Suppressor macrophage (primary cell): ENCODE results near the gene GRN.
"Not testable (repeated sequence)": the region's sequence is repeated elsewhere in the genome, so short reads cannot be mapped to it uniquely, and the experiment has no call there.

ENCODE experiments used
- DNase-seq, 4 experiments: peaks; one replicate each; pipeline ENCODE4 v3.0.0-alpha.2; 2020 to 2022

Gene GRN

DNA sequence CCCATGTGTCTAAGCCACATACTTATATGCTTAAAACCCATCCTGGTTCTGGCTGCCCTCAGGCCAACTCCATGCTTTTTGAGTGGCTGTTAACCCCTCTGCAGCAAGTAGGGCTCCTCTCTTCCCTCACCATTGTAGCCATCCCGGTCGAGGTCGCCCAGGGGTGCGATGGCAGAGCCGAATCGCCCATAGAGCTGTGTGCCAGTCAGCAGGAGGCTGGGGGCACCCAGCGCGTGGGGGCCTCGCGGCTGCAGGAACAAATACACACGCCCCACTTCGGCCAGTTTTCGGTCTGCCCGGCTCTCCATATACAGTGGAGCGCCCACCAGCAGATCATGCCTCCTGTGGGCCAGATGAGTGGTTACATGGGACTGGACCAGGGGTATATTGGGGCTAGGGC is 38.3 kb downstream of the GRN start:
- no peak for DNase-seq

DNA sequence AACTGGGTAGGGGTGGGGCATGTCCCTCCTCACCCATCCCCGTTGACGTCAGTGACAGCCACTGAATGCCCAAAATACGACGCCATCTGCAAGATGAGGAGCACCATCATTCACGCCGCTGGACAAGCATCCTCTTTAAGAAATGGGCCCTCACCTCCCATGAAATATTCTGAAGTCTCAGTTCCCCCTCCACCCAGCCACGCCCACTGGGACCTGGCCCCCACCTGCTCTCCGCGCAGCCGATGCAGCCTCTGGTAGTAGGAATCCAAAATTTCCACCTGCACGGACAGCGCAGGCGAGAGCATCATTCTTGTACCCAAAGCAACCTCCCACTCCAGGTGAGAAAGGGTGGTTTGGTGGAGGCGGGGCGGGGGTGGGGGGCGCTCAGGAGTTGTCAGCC is 38.8 kb downstream of the GRN start:
- no peak for DNase-seq

DNA sequence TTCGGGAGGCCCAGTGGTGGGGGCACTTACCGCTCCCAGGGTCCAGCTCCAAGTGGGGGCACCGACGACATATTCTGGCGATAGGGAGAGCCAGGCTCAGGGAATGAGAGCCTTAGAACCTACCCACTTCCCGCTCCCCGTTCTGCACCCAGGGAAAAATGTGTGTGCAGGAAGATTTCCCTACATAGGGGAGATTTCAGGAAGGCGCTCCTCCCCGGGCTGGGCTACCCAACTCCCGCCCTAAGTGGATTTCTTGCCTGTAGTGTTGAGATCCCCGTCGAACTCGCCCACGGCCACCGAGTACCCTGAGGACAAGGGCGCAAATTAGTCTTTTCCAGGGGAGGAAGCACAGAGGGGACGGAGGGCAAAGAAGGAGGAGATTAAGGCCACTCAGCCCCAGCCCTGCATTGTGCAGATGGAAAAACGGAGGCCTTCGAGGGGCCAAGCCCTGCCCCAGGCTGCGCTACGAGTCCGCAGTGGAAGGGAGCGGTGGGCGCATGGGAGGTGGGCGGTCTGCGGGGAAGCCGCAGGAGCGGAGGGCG is 39.2 kb downstream of the GRN start:
- no peak for DNase-seq

DNA sequence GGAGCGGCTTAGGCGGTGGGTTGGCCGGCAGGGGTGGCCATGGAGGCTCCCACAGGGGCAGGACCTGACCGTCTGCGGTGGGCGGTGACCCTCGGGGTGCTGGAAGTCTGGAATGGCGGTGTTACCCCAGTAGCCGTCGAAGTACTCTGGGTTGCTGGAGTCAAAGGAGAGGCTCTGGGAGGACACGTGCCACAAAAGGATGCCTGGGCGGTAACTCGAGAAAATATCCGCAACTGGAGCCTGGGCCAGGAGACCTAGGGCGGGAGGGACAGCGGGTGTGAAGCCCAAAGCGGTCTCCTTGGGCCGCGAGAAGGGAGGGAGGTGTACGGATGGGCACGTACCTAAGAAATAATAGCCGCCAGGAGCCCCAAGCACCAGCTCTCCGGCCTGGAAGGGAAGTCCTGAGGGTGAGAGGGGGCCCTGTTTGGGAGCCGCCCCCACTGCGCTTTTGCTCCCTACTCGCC is 39.8 kb downstream of the GRN start:
- no peak for DNase-seq

GRCh38 chr17:44385287-44386181 is 40.4 kb downstream of the GRN start:
- peak; percentile 73 to 88 (median 82) for DNase-seq

DNA sequence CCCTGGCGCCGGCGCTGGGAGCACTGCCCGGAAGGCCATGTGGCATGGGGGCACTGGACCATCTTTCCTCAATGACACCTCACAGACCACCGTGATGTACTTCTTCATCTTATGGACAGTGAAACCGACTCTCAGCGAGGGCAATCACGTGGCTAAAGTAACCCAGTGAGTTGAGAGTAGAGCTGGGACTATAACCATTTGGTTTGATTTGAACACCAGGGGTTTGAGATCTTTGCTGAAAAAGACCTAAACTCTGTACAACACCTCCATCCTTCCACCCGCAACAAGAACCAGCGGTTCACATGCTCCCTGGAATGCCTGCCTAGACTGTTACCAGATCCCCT is 41.1 kb downstream of the GRN start:
- DNase-seq: no peak

GRCh38 chr17:44387804-44388203 is 42.7 kb downstream of the GRN start:
- no peak for DNase-seq

DNA sequence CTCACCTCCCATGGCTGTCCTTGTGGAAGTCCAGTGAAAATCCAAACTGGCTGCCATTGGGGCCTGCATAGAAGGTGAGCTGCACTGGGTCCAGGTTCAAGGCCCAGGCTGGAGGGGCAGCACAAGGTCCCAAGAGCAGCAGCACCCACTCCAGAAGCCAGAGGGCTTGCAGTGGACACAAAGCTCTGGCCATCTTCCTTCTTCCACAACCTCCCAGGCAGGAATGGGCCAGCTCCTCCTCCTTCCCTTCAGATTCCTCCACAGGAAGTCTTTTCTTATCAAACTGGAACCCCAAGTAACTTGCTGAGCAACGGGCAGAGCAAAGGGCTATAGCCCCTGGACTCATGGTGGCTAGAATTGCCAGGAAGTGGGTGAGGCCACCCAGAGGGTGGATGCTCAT is 44.2 kb downstream of the GRN start, which contains the start of gene ITGA2B:
Gene ITGA2B, minus strand, starts transcription at position 369 of the 400 bp plus-strand sequence. Its CDS starts 176 bp downstream, at position 193.
- DNase-seq: no peak

GRCh38 chr17:44389723-44390202 is 44.7 kb downstream of the GRN start:
- peak; percentile 59 to 75 (median 70) for DNase-seq

DNA sequence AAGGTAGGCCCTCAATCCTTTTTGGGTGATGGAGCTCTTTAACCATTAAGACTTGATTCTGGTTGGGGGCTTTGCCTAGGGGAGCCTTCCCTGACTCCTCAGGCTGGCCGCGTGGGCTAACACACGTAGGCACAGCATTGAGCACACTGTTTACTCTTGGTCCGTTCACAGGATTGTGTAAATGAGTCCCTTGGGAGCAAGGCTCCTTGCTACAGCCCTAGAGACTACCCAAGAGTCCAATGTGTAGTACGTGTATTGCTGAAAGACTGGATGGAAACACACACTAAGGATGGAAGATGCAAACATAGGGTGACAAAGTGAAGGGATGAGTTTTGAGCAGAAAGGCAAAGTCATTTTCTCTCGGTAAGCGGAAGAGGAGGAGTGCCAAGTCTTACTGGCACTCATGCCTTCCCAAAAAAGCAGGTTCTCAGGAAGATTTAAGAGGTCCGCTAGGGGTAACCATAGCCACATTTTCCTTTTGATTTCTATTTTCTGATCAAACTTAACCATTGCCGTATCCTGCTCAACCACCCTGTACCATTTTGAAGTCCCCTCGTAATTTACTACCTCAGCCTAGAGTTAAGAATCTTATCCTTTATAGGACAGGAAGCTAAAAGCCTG is 45.3 kb downstream of the GRN start:
- no peak for DNase-seq

GRCh38 chr17:44394112-44394511 is 49.0 kb downstream of the GRN start:
- DNase-seq: not testable (repeated sequence)

DNA sequence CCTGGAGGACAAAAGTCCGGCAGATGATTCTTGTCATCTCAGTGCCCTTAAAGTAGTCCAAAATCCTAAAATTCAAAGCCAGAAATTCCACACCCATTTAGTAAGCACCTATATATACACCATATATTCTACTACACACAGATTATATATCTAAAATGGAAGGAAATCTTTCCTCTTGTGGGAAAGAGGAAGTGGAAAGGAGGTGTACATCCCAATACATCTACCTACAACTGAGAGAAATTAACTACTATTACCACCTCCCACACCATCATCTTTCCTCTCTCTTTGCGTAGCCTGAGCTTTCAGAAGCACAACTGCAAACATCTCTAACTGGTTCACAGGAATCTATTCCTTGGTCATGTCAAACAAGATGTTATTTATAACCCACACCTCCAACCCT is 49.7 kb downstream of the GRN start:
- no peak for DNase-seq

- DNase-seq: no peak
Observed at GRCh38 chr17:44396946-44397345, 51.8 kb downstream of the GRN start.

DNA sequence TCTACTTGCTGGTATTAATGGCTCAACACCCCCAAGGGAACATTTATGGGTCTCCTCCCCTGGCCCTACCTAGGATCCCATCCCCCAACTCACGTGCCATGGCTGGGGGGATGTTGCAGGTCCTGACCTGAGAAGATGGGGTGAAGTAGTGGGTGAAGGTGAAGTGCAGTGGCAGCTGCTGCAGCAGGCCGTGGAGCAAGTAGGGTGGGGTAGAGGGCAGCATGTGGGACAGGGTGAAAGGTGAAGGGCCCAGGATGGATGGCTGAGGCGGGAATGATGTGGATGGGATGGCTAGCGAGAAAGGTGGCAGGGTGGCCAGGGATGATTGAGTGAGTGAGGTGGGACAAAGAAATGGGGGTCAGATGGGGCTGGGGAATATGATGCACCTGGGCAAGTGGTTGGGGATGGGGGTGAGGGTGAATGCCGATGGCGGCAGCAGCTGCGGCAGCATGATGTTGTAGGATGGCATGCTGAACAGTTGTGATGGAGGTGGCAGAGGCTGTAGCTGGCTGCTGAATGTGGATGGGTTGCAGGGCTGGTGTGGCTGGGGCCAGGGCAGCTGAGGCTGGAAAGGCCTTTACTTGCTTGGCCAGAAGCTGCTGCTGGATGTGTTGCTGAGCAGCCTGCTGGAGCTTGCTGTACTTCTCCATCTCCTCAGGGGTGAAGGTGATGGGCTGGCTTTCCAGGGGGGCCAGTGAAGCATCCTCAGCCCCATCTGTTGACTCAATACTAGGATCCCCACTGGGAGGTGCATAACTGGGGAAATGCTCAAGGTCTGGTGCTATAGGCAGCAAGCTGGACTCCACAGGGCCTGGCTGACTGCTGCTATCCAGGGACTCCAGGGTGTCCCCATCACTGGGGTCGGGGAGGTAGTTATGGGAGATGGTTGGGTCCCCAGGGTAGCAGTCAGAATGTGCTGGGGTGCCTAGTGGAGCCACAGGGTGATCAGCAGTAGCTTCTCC is 52.7 kb downstream of the GRN start:
- DNase-seq: no peak

DNA sequence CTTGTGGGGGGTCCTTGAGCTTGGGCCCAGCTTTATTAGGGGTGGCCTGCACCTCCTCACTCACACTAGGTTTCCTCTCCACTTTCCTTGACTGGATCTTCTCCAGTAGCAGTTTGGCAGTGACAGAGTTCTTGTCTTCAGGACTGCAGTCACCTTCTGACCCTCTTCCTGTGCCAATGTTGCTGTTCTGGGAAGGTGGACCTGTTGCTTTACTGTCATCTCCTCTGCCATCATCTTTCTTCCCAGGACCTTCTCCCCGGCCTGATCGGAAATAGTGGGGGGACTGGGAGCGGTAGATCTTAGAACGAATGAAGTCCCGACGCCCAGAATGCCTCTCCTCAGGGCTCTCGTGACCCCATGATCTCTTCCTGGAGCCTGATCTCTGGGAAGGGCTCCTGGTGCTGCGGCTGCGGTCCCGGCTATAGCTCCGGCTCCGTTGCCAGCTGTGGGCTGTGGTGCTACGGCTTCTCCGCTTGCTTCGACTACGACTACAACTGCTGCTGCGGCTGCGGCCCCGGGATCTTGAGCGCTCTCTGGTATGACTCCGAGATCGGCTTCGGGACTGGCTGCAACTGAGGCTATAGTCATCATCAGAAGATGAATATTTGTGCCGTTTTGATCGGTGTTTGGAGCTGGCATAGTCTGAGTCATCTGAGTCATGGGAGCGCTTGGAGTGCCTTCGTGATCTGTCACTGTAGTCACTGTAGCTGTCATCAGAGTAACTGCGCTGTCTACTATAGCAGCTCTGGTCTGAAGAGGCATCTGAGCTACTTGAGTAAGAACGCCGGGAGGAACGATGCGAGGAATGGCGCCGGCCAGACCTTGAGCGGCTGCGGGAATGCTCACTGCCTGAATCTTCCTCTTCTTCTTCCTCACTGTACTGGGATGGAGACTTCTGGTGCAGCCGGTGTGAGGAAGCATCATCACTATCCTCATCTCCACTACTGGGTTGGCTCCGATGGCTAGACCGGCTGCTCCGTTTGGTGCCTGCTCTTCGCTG is 53.9 kb downstream of the GRN start:
- DNase-seq: no peak

GRCh38 chr17:44400226-44400847 is 55.2 kb downstream of the GRN start:
- DNase-seq: peak in 3 of 4 experiments; percentile 21 to 37 (median 33)
